DOHH2 (cell line): ENCODE data around the gene CCDC190.
"Not testable (repeated sequence)": the region's sequence is repeated elsewhere in the genome, so short reads cannot be mapped to it uniquely, and the experiment has no call there.

Source experiments
- H3F3A ChIP-seq: fragments of 200-600 bp; sonication (generic), shearing (Covaris generic); 2 replicates; pipeline ENCODE4 v1.6.0; 2016; ENCODE audit warnings: antibody characterized with exemption, mild to moderate bottlenecking; ENCODE audit not compliant: control insufficient read depth, insufficient read depth
- H3K27ac ChIP-seq: fragments of 200-600 bp; sonication (generic); 2 replicates; pipeline ENCODE4 v1.5.1; 2014; ENCODE audit warnings: low read depth, mild to moderate bottlenecking, low read length, moderate library complexity
- H3K27me3 ChIP-seq: fragments of 200-600 bp; sonication (generic); 2 replicates; pipeline ENCODE4 v1.6.1; 2014; ENCODE audit warnings: mild to moderate bottlenecking, low read length, mixed read lengths; ENCODE audit not compliant: control insufficient read depth
- H3K36me3 ChIP-seq: fragments of 200-600 bp; sonication (generic); 2 replicates; pipeline ENCODE4 v1.6.1; 2014; ENCODE audit warnings: mild to moderate bottlenecking, low read length, moderate library complexity, mixed read lengths; ENCODE audit not compliant: control insufficient read depth
- H3K4me1 ChIP-seq: fragments of 200-600 bp; sonication (generic); 2 replicates; pipeline ENCODE4 v1.6.1; 2014; ENCODE audit warnings: mild to moderate bottlenecking, low read length, mixed read lengths; ENCODE audit not compliant: control insufficient read depth
- H3K4me2 ChIP-seq: fragments of 200-600 bp; sonication (generic); 2 replicates; pipeline ENCODE4 v1.6.0; 2014; ENCODE audit warnings: mild to moderate bottlenecking, low read length, moderate library complexity
- H3K4me3 ChIP-seq: fragments of 200-600 bp; sonication (generic); 2 replicates; pipeline ENCODE4 v1.5.1; 2014; ENCODE audit warnings: mild to moderate bottlenecking, low read length, mixed read lengths
- H3K79me2 ChIP-seq: fragments of 200-600 bp; sonication (generic); 2 replicates; pipeline ENCODE4 v1.6.1; 2014; ENCODE audit warnings: mild to moderate bottlenecking, low read length, mixed read lengths; ENCODE audit not compliant: control insufficient read depth
- H3K9me2 ChIP-seq: fragments of 200-600 bp; sonication (generic); replicated peaks from 2 replicates; pipeline ENCODE4 v1.6.1; 2014; ENCODE audit warnings: mild to moderate bottlenecking, low read length, mixed read lengths; ENCODE audit not compliant: control insufficient read depth
- H3K9me3 ChIP-seq: fragments of 200-600 bp; sonication (generic); 2 replicates; pipeline ENCODE4 v1.6.1; 2014; ENCODE audit warnings: antibody characterized with exemption, low read length, mixed read lengths; ENCODE audit not compliant: control insufficient read depth, insufficient read depth
- H4K20me1 ChIP-seq: fragments of 200-600 bp; sonication (generic); 2 replicates; pipeline ENCODE4 v1.6.0; 2014; ENCODE audit warnings: low read depth, mild to moderate bottlenecking, antibody characterized with exemption, low read length, moderate library complexity; ENCODE audit not compliant: control insufficient read depth, insufficient read depth
- EZH2phosphoT487 ChIP-seq: fragments of 200-600 bp; sonication (generic); IDR thresholded peaks from 2 replicates; pipeline ENCODE4 v1.6.1; 2017; ENCODE audit warnings: borderline replicate concordance, mild to moderate bottlenecking, antibody characterized with exemption, low read length, moderate library complexity, mixed read lengths
- TF ChIP-seq, protein P1 (sequence below): fragments of 200-600 bp; sonication (generic); IDR thresholded peaks from one replicate; pipeline ENCODE4 v1.5.1; 2014; ENCODE audit warnings: antibody characterized with exemption, mild to moderate bottlenecking, low read depth, low read length; ENCODE audit not compliant: poor library complexity, severe bottlenecking

The CCDC190 gene

DNA sequence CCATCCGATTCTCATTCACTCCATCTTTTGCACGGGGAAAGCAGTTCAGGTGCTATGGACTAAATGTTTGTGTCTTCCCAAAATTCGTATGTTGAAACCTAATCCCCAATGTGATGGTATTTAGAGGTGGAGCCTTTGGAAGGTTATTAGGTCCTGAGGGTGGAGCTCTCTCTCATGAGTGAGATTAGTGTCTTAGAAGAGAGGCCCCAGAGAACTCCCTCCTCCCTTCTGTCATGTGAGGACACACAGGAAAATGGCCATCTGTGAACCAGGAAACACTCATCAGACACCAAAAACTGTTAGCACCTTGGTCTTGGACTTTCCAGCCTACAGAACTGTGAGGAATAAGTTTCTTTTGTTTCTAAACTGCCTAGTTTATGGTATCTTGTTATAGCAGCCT, 15.8 kb upstream of the CCDC190 start:
- H3K9me3 ChIP-seq = no peaks in the 10 kb centered on the region
- no peaks in the 10 kb centered on the region for H3K9me2 ChIP-seq
- no peak overlapping the region for H3K27ac ChIP-seq
- no peaks in the 10 kb centered on the region for H3K4me1 ChIP-seq
- no peak for TF ChIP-seq EZH2phosphoT487
- TF ChIP-seq, protein P1, sequence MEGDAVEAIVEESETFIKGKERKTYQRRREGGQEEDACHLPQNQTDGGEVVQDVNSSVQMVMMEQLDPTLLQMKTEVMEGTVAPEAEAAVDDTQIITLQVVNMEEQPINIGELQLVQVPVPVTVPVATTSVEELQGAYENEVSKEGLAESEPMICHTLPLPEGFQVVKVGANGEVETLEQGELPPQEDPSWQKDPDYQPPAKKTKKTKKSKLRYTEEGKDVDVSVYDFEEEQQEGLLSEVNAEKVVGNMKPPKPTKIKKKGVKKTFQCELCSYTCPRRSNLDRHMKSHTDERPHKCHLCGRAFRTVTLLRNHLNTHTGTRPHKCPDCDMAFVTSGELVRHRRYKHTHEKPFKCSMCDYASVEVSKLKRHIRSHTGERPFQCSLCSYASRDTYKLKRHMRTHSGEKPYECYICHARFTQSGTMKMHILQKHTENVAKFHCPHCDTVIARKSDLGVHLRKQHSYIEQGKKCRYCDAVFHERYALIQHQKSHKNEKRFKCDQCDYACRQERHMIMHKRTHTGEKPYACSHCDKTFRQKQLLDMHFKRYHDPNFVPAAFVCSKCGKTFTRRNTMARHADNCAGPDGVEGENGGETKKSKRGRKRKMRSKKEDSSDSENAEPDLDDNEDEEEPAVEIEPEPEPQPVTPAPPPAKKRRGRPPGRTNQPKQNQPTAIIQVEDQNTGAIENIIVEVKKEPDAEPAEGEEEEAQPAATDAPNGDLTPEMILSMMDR = no peak
- H3K79me2 ChIP-seq = no peaks in the 10 kb centered on the region
- no peak overlapping the region for H3K4me2 ChIP-seq
- H3K4me3 ChIP-seq = no peak overlapping the region
- no peaks in the 10 kb centered on the region for H3K36me3 ChIP-seq
- no peaks in the 10 kb centered on the region for H3F3A ChIP-seq
- H4K20me1 ChIP-seq = no peaks in the 10 kb centered on the region
- H3K27me3 ChIP-seq = peaks cover 8% of the 10 kb centered on the region; the same call in 1 of the 2 replicates

DNA sequence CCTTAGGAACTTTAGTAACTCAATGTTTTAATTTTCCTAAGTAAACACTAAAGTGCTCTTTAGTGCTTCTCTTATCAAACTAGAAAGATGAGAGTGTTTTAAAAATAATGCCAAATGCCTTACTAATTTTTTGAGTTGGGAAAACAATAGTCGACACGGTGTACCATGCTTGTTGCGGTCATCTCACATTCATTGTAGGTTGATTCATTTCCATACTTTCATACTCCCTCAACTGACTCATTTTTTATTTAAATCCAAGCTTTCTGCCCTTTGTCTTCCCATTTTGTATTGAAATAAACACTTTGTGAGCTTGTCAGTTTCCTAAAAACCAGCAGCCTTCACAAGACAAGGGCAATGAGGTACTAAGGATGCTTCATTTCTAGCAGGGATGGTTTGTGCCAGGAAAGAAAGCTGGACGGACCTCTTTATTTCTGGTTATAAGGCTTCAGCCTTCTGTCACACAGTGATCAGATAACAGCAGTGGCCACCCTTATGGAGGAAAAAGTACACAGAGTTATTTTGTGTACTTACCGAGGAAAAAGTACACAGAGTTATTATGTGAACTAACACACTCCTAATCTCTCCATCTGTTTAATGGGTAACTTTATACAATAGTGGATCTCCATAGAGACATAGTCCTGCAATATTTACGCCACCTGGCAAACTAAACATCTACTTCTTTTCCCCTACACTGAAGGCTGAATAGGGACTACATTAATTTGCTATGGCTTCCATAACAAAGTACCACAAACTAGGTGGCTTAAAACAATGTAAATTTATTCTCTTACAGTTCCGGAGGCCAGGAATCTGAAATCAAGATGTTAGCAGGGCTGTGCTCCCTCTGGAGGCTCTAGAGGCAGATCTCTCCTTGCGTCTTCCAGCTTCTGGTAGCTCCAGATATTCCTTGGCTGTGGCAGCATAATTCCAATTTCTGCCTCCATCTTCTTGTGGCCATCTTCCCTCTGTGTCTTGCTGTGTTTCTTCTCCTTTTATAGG, 13.0 kb upstream of the CCDC190 start:
- Histone ChIP-seq H3K4me3 (no peak overlapping the region), H3K79me2 (no peaks in the 10 kb centered on the region), H3K4me2 (no peak overlapping the region), H3K27me3 (0 out of 2 replicates have a peak, but pooled peaks cover 6% of the 10 kb centered on the region), H3K4me1 (no peaks in the 10 kb centered on the region), H3K27ac (no peak overlapping the region), H3K36me3 (no peaks in the 10 kb centered on the region), H3K9me3 (no peaks in the 10 kb centered on the region), H3K9me2 (no peaks in the 10 kb centered on the region), H4K20me1 (no peaks in the 10 kb centered on the region), H3F3A (no peaks in the 10 kb centered on the region)
- TF ChIP-seq, protein P1 = no peak
- TF ChIP-seq EZH2phosphoT487 = no peak

DNA sequence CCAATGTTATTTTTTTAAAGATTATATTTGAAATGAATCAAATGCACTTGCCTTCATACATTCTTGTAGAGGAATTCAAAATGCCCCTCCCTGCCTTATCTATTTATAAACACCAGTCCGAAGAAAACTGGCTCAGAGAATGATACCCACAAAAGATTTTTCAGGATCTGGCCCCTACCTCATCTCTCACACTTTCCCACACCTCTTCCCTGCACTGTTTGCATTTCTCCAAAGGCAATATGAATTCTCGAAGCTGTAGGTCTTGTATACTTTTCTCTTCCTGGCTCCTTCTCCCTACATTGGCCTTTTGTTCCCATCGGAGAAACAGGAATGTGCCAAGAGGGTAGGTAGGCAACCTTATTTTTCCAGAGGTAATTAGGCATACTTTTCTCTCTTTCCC, 12.0 kb upstream of the CCDC190 start:
- Histone ChIP-seq H3K4me2 (no peak overlapping the region), H3K27me3 (0 out of 2 replicates have a peak, but pooled peaks cover 6% of the 10 kb centered on the region), H4K20me1 (no peaks in the 10 kb centered on the region), H3K36me3 (no peaks in the 10 kb centered on the region), H3K79me2 (no peaks in the 10 kb centered on the region), H3K27ac (no peak overlapping the region), H3K9me3 (no peaks in the 10 kb centered on the region), H3K4me3 (no peak overlapping the region), H3F3A (no peaks in the 10 kb centered on the region), H3K4me1 (no peaks in the 10 kb centered on the region), H3K9me2 (no peaks in the 10 kb centered on the region)
- TF ChIP-seq, protein P1 = no peak

DNA sequence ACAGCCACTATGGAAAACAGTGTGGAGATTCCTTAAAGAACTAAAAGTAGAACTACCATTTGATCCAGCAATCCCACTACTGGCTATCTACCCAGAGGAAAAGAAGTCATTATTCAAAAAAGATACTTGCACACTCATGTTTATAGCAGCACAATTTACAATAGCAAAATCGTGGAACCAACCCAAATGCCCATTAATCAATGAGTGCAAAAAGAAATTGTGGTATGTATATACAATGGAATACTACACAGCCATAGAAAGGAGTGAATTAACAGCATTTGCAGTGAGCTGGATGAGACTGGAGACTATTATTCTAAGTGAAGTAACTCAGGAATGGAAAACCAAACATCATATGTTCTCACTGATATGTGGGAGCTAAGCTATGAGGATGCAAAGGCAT, 10.4 kb upstream of the CCDC190 start:
- H3K9me3 ChIP-seq, H3K4me1 ChIP-seq, H4K20me1 ChIP-seq, H3K79me2 ChIP-seq, H3K27me3 ChIP-seq, H3F3A ChIP-seq, H3K4me2 ChIP-seq, H3K9me2 ChIP-seq, H3K4me3 ChIP-seq, H3K36me3 ChIP-seq, H3K27ac ChIP-seq: not testable (repeated sequence)
